ENCODE measurements around the gene CBFA2T2.

GRCh38 chr20:33666293-33667244 is 176.7 kb downstream of the CBFA2T2 start, which contains the start of gene ACTL10:
- TF ChIP-seq CTCF (IDR thresholded peaks at IDR 0.05) (peak; percentile 7 to 48 (median 42)), POLR2A (IDR thresholded peaks at IDR 0.05) (peak; percentile 36 to 89)
